Measurements from ENCODE around the gene PUS1. TPM values are rescaled to one million over a fixed set of nuclear protein-coding genes. Genes with fewer than 3 reads are reported as not detected.

PUS1 gene
- total and polyA plus RNA-seq, 9 of the 15 experiments (the other 6 are each of a cell fraction or from before 2014, with no cell fraction given) = 1.9 to 90.8 (median 30.0) TPM

DNA sequence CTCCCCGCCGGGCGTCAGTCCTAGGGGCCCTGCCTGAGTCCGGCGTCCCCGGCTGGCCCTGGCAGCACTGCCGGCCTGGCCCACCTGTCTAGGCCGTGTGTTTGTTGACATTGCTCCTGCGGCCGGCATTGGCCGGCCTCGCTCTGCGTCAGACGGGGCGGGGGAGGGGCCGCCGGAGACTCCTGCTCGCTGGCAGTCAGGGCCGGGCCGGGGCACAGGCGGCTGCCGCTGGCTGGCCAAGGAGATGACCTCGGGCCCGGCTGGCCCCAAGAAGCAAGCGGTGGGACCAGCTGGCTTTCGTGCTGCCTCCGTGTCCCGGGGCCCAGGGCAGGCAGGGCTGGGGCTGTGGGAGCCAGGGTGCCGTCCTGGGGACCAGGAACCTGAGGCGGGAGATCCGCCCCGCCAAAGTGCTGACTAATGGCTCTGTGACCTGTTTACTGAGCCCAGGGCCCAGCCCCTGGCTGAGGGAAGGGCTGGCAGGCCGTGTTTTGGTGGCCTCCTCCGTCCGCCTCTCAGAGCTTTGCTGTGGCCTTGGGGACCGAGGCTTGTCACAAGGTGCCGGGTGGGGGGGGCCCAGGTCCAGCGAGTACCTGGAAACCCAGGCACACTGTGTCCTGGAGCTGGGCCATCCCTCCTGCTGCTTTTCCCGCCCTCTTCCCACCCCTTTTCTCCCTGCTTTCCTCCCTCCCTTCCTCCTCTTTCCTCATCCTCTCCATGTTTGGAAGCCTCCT, 32.8 kb upstream of the PUS1 start (continued):
- TF ChIP-seq YY1 (IDR thresholded peaks at IDR 0.05; ENCODE audit: borderline replicate concordance in 1 of 3, control insufficient read depth in 1 of 3, extremely low read depth in 1 of 3, insufficient read depth in 3 of 3, insufficient read length in 1 of 3, insufficient replicate concordance in 2 of 3, low read depth in 1 of 3, low read length in 2 of 3) = peak in 2 of 3 experiments; percentile 57 to 72
- no peak for TF ChIP-seq CHD1 (IDR thresholded peaks at IDR 0.05; ENCODE audit: low read length)
- TF ChIP-seq, protein P1, sequence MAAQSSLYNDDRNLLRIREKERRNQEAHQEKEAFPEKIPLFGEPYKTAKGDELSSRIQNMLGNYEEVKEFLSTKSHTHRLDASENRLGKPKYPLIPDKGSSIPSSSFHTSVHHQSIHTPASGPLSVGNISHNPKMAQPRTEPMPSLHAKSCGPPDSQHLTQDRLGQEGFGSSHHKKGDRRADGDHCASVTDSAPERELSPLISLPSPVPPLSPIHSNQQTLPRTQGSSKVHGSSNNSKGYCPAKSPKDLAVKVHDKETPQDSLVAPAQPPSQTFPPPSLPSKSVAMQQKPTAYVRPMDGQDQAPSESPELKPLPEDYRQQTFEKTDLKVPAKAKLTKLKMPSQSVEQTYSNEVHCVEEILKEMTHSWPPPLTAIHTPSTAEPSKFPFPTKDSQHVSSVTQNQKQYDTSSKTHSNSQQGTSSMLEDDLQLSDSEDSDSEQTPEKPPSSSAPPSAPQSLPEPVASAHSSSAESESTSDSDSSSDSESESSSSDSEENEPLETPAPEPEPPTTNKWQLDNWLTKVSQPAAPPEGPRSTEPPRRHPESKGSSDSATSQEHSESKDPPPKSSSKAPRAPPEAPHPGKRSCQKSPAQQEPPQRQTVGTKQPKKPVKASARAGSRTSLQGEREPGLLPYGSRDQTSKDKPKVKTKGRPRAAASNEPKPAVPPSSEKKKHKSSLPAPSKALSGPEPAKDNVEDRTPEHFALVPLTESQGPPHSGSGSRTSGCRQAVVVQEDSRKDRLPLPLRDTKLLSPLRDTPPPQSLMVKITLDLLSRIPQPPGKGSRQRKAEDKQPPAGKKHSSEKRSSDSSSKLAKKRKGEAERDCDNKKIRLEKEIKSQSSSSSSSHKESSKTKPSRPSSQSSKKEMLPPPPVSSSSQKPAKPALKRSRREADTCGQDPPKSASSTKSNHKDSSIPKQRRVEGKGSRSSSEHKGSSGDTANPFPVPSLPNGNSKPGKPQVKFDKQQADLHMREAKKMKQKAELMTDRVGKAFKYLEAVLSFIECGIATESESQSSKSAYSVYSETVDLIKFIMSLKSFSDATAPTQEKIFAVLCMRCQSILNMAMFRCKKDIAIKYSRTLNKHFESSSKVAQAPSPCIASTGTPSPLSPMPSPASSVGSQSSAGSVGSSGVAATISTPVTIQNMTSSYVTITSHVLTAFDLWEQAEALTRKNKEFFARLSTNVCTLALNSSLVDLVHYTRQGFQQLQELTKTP (IDR thresholded peaks at IDR 0.05; ENCODE audit: low read depth in 1 of 2, partially characterized antibody in 2 of 2) = no peak
- no peak for TF ChIP-seq ZNF717 (CRISPR knock-in tag; IDR thresholded peaks at IDR 0.05)
- TF ChIP-seq ZNF197 (CRISPR knock-in tag; IDR thresholded peaks at IDR 0.05; ENCODE audit: low read depth) = no peak
- TF ChIP-seq KLF6 (CRISPR knock-in tag; IDR thresholded peaks at IDR 0.05; ENCODE audit: borderline replicate concordance) = no peak
- no peak for TF ChIP-seq ZZZ3 (IDR thresholded peaks at IDR 0.05)
- TF ChIP-seq, protein P2, sequence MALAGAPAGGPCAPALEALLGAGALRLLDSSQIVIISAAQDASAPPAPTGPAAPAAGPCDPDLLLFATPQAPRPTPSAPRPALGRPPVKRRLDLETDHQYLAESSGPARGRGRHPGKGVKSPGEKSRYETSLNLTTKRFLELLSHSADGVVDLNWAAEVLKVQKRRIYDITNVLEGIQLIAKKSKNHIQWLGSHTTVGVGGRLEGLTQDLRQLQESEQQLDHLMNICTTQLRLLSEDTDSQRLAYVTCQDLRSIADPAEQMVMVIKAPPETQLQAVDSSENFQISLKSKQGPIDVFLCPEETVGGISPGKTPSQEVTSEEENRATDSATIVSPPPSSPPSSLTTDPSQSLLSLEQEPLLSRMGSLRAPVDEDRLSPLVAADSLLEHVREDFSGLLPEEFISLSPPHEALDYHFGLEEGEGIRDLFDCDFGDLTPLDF (CRISPR knock-in tag; IDR thresholded peaks at IDR 0.05) = no peak
- TF ChIP-seq NCOA4 (IDR thresholded peaks at IDR 0.05; ENCODE audit: partially characterized antibody) = no peak
- TF ChIP-seq, protein P3, sequence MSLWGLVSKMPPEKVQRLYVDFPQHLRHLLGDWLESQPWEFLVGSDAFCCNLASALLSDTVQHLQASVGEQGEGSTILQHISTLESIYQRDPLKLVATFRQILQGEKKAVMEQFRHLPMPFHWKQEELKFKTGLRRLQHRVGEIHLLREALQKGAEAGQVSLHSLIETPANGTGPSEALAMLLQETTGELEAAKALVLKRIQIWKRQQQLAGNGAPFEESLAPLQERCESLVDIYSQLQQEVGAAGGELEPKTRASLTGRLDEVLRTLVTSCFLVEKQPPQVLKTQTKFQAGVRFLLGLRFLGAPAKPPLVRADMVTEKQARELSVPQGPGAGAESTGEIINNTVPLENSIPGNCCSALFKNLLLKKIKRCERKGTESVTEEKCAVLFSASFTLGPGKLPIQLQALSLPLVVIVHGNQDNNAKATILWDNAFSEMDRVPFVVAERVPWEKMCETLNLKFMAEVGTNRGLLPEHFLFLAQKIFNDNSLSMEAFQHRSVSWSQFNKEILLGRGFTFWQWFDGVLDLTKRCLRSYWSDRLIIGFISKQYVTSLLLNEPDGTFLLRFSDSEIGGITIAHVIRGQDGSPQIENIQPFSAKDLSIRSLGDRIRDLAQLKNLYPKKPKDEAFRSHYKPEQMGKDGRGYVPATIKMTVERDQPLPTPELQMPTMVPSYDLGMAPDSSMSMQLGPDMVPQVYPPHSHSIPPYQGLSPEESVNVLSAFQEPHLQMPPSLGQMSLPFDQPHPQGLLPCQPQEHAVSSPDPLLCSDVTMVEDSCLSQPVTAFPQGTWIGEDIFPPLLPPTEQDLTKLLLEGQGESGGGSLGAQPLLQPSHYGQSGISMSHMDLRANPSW (CRISPR knock-in tag; IDR thresholded peaks at IDR 0.05) = no peak
- no peak for TF ChIP-seq SREBF2 (CRISPR knock-in tag; IDR thresholded peaks at IDR 0.05)
- TF ChIP-seq, protein P4, sequence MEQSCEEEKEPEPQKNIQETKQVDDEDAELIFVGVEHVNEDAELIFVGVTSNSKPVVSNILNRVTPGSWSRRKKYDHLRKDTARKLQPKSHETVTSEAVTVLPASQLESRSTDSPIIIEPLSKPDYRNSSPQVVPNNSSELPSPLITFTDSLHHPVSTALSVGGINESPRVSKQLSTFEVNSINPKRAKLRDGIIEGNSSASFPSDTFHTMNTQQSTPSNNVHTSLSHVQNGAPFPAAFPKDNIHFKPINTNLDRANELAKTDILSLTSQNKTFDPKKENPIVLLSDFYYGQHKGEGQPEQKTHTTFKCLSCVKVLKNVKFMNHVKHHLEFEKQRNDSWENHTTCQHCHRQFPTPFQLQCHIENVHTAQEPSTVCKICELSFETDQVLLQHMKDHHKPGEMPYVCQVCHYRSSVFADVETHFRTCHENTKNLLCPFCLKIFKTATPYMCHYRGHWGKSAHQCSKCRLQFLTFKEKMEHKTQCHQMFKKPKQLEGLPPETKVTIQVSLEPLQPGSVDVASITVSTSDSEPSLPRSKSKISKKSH (CRISPR knock-in tag; IDR thresholded peaks at IDR 0.05) = no peak
- no peak for TF ChIP-seq NBN (IDR thresholded peaks at IDR 0.05; ENCODE audit: low read depth)
- peak; percentile 90 to 93 for TF ChIP-seq FOXK2 (conservative IDR thresholded peaks at IDR 0.05 in 1 of 2, IDR thresholded peaks at IDR 0.05 in 1 of 2; ENCODE audit: low read depth in 2 of 2)
- no peak for TF ChIP-seq HNRNPLL (IDR thresholded peaks at IDR 0.05; ENCODE audit: low read depth, low read length, poor library complexity, severe bottlenecking)
- no peak for TF ChIP-seq NCOA2 (IDR thresholded peaks at IDR 0.05; ENCODE audit: partially characterized antibody in 2 of 2)
